Measurements from ENCODE around the gene HAUS3.

- TF ChIP-seq POLR2AphosphoS5 (IDR thresholded peaks at IDR 0.05; ENCODE audit: low read depth, low read length) = no peak
- no peak for TF ChIP-seq POLR2A (IDR thresholded peaks at IDR 0.05; ENCODE audit: low read depth, low read length)
Observed at GRCh38 chr4:2271279-2272025, 29.5 kb upstream of the HAUS3 start.
